Measurements from ENCODE around the gene UBE2D4. TPM values are rescaled to one million over a fixed set of nuclear protein-coding genes. Genes with fewer than 3 reads are reported as not detected.

The UBE2D4 gene
- total RNA-seq, 1 experiment from 2014 or later = 6.4 TPM

DNA sequence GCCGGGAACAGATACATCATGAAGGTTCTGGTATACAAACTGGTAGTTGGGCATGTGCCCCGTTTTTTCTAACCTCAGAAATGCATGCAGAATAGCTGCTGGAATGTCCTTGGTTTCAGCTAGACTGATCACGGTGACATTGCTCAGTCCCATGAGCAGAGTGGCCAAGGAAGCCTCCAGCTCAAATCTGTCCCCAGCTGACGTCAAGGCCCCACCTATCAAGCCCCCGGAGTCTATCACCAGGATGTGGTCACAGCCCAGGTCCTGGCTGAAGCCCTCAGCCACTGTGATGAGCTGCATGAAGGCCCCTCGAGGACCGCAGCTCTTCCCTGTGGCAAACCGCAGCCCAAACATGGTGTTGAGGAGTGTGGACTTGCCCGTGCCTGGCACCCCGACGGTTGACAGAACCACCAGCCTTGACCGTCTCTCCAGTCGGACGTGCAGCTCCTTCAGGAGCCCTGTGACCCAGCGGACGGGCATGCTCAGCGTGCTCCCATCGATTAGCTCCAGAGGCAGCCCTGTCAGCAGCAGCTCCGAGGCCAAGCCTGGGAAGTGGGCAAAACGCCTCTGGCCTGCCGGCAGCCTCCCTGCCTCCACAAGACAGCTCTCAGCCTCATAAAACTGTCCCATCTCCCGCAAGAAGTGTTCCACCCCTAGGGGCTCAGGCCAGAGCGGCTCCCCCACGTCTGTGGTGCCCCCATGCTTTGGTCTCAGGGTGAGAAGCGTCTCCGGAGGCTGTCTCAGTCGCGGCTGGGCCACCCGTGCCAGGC lies 49.1 kb upstream of the UBE2D4 start:
- Histone ChIP-seq H2BK15ac (ENCODE audit: low read depth, low read length) (no peak overlapping the region), H2BK20ac (ENCODE audit: low read depth, low read length, poor library complexity, severe bottlenecking) (no peak overlapping the region), H3K27ac (ENCODE audit: insufficient read length, low read depth, low read length) (no peak overlapping the region), H3K23ac (ENCODE audit: insufficient read length, low read depth, low read length) (no peak overlapping the region), H3K4ac (ENCODE audit: low read depth, low read length) (no peak overlapping the region), H3T11ph (ENCODE audit: low read length) (no peak overlapping the region), H2BK120ac (ENCODE audit: low read depth, low read length, poor library complexity, severe bottlenecking) (no peak overlapping the region), H3K79me2 (ENCODE audit: insufficient read depth, low read length) (no peaks in the 10 kb centered on the region), H2BK5ac (ENCODE audit: insufficient read length, low read length) (no peak overlapping the region), H2AK5ac (ENCODE audit: insufficient read length, low read length) (no peak overlapping the region), H4K5ac (ENCODE audit: insufficient read length, low read depth, low read length) (no peak overlapping the region), H3K9me3 (ENCODE audit: control insufficient read depth, low read depth, low read length) (no peaks in the 10 kb centered on the region), H2BK12ac (ENCODE audit: insufficient read length, low read depth, low read length) (no peak overlapping the region), H3K79me1 (ENCODE audit: insufficient read depth, low read depth, low read length, poor library complexity, severe bottlenecking) (no peaks in the 10 kb centered on the region), H3K4me1 (ENCODE audit: insufficient read depth, low read length) (peaks cover 4% of the 10 kb centered on the region; the same call in 1 of the 2 replicates), H3K18ac (ENCODE audit: insufficient read length, low read depth, low read length) (no peak overlapping the region), H4K20me1 (ENCODE audit: control insufficient read depth, insufficient read depth, insufficient read length) (no peaks in the 10 kb centered on the region), H3K56ac (ENCODE audit: insufficient read length, low read depth, low read length) (no peak overlapping the region), H4K91ac (ENCODE audit: insufficient read length, low read depth, low read length) (no peak overlapping the region), H3K23me2 (ENCODE audit: insufficient read length, low read depth, low read length, poor library complexity, severe bottlenecking) (no peaks in the 10 kb centered on the region), H3K27me3 (ENCODE audit: insufficient read depth, low read length) (no peaks in the 10 kb centered on the region), H4K8ac (replicated peaks; ENCODE audit: insufficient read length, low read depth, low read length) (no peak overlapping the region), H3K4me2 (ENCODE audit: insufficient read depth, insufficient read length, low read length) (no peak overlapping the region), H3K14ac (ENCODE audit: insufficient read depth, low read length) (no peak overlapping the region), H2AFZ (ENCODE audit: low read length) (no peak overlapping the region), H3K9ac (ENCODE audit: extremely low read depth, insufficient read length, low read length) (no peak overlapping the region)
- peaks cover 10 to 60% (median 49%) of the 10 kb centered on the region in 3 experiments for H3K36me3 Mint-ChIP-seq (ENCODE audit: insufficient read depth in 1 of 3, low read depth in 3 of 3)
- H3K27ac Mint-ChIP-seq = no peak overlapping the region; a peak in 1 of 7 replicates
- TF ChIP-seq, protein P1, sequence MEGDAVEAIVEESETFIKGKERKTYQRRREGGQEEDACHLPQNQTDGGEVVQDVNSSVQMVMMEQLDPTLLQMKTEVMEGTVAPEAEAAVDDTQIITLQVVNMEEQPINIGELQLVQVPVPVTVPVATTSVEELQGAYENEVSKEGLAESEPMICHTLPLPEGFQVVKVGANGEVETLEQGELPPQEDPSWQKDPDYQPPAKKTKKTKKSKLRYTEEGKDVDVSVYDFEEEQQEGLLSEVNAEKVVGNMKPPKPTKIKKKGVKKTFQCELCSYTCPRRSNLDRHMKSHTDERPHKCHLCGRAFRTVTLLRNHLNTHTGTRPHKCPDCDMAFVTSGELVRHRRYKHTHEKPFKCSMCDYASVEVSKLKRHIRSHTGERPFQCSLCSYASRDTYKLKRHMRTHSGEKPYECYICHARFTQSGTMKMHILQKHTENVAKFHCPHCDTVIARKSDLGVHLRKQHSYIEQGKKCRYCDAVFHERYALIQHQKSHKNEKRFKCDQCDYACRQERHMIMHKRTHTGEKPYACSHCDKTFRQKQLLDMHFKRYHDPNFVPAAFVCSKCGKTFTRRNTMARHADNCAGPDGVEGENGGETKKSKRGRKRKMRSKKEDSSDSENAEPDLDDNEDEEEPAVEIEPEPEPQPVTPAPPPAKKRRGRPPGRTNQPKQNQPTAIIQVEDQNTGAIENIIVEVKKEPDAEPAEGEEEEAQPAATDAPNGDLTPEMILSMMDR (conservative IDR thresholded peaks at IDR 0.05) = no peak
- no peak overlapping the region for H3K4me3 Mint-ChIP-seq
- no peaks in the 10 kb centered on the region for H3K9me3 Mint-ChIP-seq
- H3K27me3 Mint-ChIP-seq (ENCODE audit: low read depth) = no peaks in the 10 kb centered on the region
- DNase-seq = no peak
- no CpG with 5 or more reads among the region's 29 CpGs for WGBS (ENCODE audit: extremely low coverage, insufficient read length, low lambda C conversion rate)
- peaks cover 18 to 30% of the 10 kb centered on the region in 2 experiments for H3K4me1 Mint-ChIP-seq
